Measurements from ENCODE around the gene KDM4F. TPM values are rescaled to one million over a fixed set of nuclear protein-coding genes. Genes with fewer than 3 reads are reported as not detected.

KDM4F gene
- total and polyA plus RNA-seq, 4 donors: not detected

GRCh38 chr11:95058621-95059020 lies 9.4 kb downstream of the KDM4F start:
- no peak for TF ChIP-seq HNF4G (IDR thresholded peaks at IDR 0.05)
- TF ChIP-seq ATF3 (IDR thresholded peaks at IDR 0.05): no peak
- TF ChIP-seq HNF4A (conservative IDR thresholded peaks at IDR 0.05): no peak
- TF ChIP-seq TAF1 (conservative IDR thresholded peaks at IDR 0.05): no peak
- no peak for TF ChIP-seq MAX (IDR thresholded peaks at IDR 0.05)
- TF ChIP-seq CTCF (IDR thresholded peaks at IDR 0.05; ENCODE audit: low read depth, low read length, missing input control): no peak
- no peak for TF ChIP-seq EGR1 (IDR thresholded peaks at IDR 0.05; ENCODE audit: low read depth in 2 of 2)
- no peak for TF ChIP-seq NR2F2 (IDR thresholded peaks at IDR 0.05)
- no peak for TF ChIP-seq FOXA1 (IDR thresholded peaks at IDR 0.05)
- no peak for TF ChIP-seq JUND (IDR thresholded peaks at IDR 0.05)
- TF ChIP-seq GABPA (IDR thresholded peaks at IDR 0.05 in 1 of 2, conservative IDR thresholded peaks at IDR 0.05 in 1 of 2): no peak
- TF ChIP-seq YY1 (IDR thresholded peaks at IDR 0.05): no peak
- Histone ChIP-seq H3K9ac (ENCODE audit: low read depth in 1 of 2, low read length in 2 of 2) (no peak overlapping the region), H3K36me3 (ENCODE audit: control insufficient read depth in 4 of 4, insufficient read depth in 3 of 4, low read depth in 1 of 4, low read length in 3 of 4) (peaks cover 0 to under 1% (median 0%) of the 10 kb centered on the region in 4 donors), H3K27me3 (ENCODE audit: control insufficient read depth in 4 of 4, insufficient read depth in 4 of 4, low read length in 3 of 4) (no peaks in the 10 kb centered on the region), H3K27ac (ENCODE audit: low read depth in 1 of 2, low read length in 2 of 2) (no peak overlapping the region), H3K4me1 (ENCODE audit: control insufficient read depth in 4 of 4, insufficient read depth in 4 of 4, low read length in 3 of 4) (no peaks in the 10 kb centered on the region), H3K4me3 (ENCODE audit: low read depth in 1 of 3, low read length in 3 of 3) (no peak overlapping the region), H3K9me3 (ENCODE audit: control insufficient read depth in 4 of 4, low read length in 3 of 4) (no peaks in the 10 kb centered on the region)
- DNase-seq (ENCODE audit: low spot score): no peak
- 96% methylated on average over 1 of the region's 1 CpG for WGBS

- Histone ChIP-seq H3K27ac (ENCODE audit: low read depth in 1 of 2, low read length in 2 of 2) (no peak overlapping the region), H3K27me3 (ENCODE audit: control insufficient read depth in 4 of 4, insufficient read depth in 4 of 4, low read length in 3 of 4) (no peaks in the 10 kb centered on the region)
- no peak for TF ChIP-seq JUND (IDR thresholded peaks at IDR 0.05)
- TF ChIP-seq HNF4G (IDR thresholded peaks at IDR 0.05): no peak
- TF ChIP-seq ZBTB33 (IDR thresholded peaks at IDR 0.05): no peak
- no peak for TF ChIP-seq EGR1 (IDR thresholded peaks at IDR 0.05; ENCODE audit: low read depth in 2 of 2)
- no peak for TF ChIP-seq REST (IDR thresholded peaks at IDR 0.05)
- no peak for TF ChIP-seq FOXA1 (IDR thresholded peaks at IDR 0.05)
- TF ChIP-seq FOXA2 (IDR thresholded peaks at IDR 0.05): no peak
- TF ChIP-seq GABPA (IDR thresholded peaks at IDR 0.05 in 1 of 2, conservative IDR thresholded peaks at IDR 0.05 in 1 of 2): no peak
- no peak for TF ChIP-seq RAD21 (IDR thresholded peaks at IDR 0.05)
- TF ChIP-seq SP1 (IDR thresholded peaks at IDR 0.05): no peak
- no peak for TF ChIP-seq RXRA (IDR thresholded peaks at IDR 0.05)
- TF ChIP-seq YY1 (IDR thresholded peaks at IDR 0.05): no peak
- TF ChIP-seq HNF4A (conservative IDR thresholded peaks at IDR 0.05): no peak
- no peak for TF ChIP-seq ATF3 (IDR thresholded peaks at IDR 0.05)
- no peak for TF ChIP-seq TAF1 (conservative IDR thresholded peaks at IDR 0.05)
- TF ChIP-seq CTCF (IDR thresholded peaks at IDR 0.05; ENCODE audit: low read depth, low read length, missing input control): no peak
- TF ChIP-seq MAX (IDR thresholded peaks at IDR 0.05): no peak
- no peak for TF ChIP-seq NR2F2 (IDR thresholded peaks at IDR 0.05)
These were observed 9.8 kb downstream of the KDM4F start for GRCh38 chr11:95059046-95059445.

More at GRCh38 chr11:95059046-95059445, 9.8 kb downstream of the KDM4F start:
- no peak for DNase-seq (ENCODE audit: low spot score)
- Histone ChIP-seq H3K4me3 (ENCODE audit: low read depth in 1 of 3, low read length in 3 of 3) (no peak overlapping the region), H3K4me1 (ENCODE audit: control insufficient read depth in 4 of 4, insufficient read depth in 4 of 4, low read length in 3 of 4) (no peaks in the 10 kb centered on the region), H3K9ac (ENCODE audit: low read depth in 1 of 2, low read length in 2 of 2) (no peak overlapping the region), H3K9me3 (ENCODE audit: control insufficient read depth in 4 of 4, low read length in 3 of 4) (no peaks in the 10 kb centered on the region), H3K36me3 (ENCODE audit: control insufficient read depth in 4 of 4, insufficient read depth in 3 of 4, low read depth in 1 of 4, low read length in 3 of 4) (peaks cover 0 to 2% (median 0%) of the 10 kb centered on the region in 4 donors)
- WGBS: 93% methylated on average over 6 of the region's 6 CpGs
